HFF-Myc (cell line): ENCODE measurements around the gene ZNF497.
"Not testable (repeated sequence)": the region's sequence is repeated elsewhere in the genome, so short reads cannot be mapped to it uniquely, and the experiment has no call there.

Experiments
- DNase-seq: peaks from one replicate; pipeline ENCODE4 v3.0.0-alpha.2; 2011; ENCODE audit warnings: low read depth; ENCODE audit errors: extremely low read depth
- H3K4me3 ChIP-seq: replicated peaks from 2 replicates; pipeline ENCODE4 v1.5.1; 2011; ENCODE audit warnings: low read depth, mild to moderate bottlenecking, control low read depth, low read length
- CTCF ChIP-seq: IDR thresholded peaks from 2 replicates; pipeline ENCODE4 v1.5.1; 2012; ENCODE audit warnings: mild to moderate bottlenecking, low read depth, low read length, control low read depth; ENCODE audit errors: missing control alignments

The ZNF497 gene

GRCh38 chr19:58362272-58362994 lies at the start of gene ZNF497:
Gene ZNF497, minus strand, starts transcription at chr19:58362751. Its CDS starts 5,116 bp downstream, at chr19:58357635.
- DNase-seq: peak; percentile 90
- no peak for TF ChIP-seq CTCF

GRCh38 chr19:58409010-58409790 lies 46.6 kb upstream of the ZNF497 start:
- DNase-seq: no peak
- H3K4me3 ChIP-seq: peak overlapping the region; percentile 91
- no peak for TF ChIP-seq CTCF

More at GRCh38 chr19:58362272-58362994, at the start of gene ZNF497:
- peak within 1 kb of the TSS; percentile 81 for H3K4me3 ChIP-seq

- H3K4me3 ChIP-seq: peak within 1 kb of the TSS; percentile 91
- DNase-seq: peak; percentile 79
- TF ChIP-seq CTCF: no peak
These were observed 45.8 kb upstream of the ZNF497 start, which contains the start of gene ZNF584 for GRCh38 chr19:58408152-58409009. Gene ZNF584, plus strand, starts transcription at chr19:58408649. Its CDS starts 499 bp downstream, at chr19:58409148.

GRCh38 chr19:58407658-58408151 lies 45.2 kb upstream of the ZNF497 start:
- H3K4me3 ChIP-seq: peak overlapping the region; percentile 91
- no peak for DNase-seq
- no peak for TF ChIP-seq CTCF

- peak; percentile 35 for TF ChIP-seq CTCF
- H3K4me3 ChIP-seq: peak overlapping the region; percentile 91
- DNase-seq: no peak
These were observed 44.5 kb upstream of the ZNF497 start for GRCh38 chr19:58406818-58407657.

- H3K4me3 ChIP-seq, DNase-seq: not testable (repeated sequence)
These were observed 41.4 kb upstream of the ZNF497 start for GRCh38 chr19:58403920-58404478.
